GM18505 (cell line): Measurements from ENCODE around the gene SAG.
A peak's percentile ranks its signal among the peaks of the same experiment; 100 is the strongest.
"Not testable (repeated sequence)": the region's sequence is repeated elsewhere in the genome, so short reads cannot be mapped to it uniquely, and the experiment has no call there.

Source experiments
- ATAC-seq: cut with Tn5 transposase; IDR thresholded peaks from one replicate; pipeline ENCODE4 v1.9.1; 2021; ENCODE audit not compliant: unreplicated experiment
- POLR2A ChIP-seq: IDR thresholded peaks from 4 replicates; pipeline ENCODE4 v1.6.1; 2011; ENCODE audit warnings: borderline replicate concordance; ENCODE audit not compliant: insufficient read depth, insufficient read length; ENCODE audit errors: extremely low read depth

Gene SAG

DNA sequence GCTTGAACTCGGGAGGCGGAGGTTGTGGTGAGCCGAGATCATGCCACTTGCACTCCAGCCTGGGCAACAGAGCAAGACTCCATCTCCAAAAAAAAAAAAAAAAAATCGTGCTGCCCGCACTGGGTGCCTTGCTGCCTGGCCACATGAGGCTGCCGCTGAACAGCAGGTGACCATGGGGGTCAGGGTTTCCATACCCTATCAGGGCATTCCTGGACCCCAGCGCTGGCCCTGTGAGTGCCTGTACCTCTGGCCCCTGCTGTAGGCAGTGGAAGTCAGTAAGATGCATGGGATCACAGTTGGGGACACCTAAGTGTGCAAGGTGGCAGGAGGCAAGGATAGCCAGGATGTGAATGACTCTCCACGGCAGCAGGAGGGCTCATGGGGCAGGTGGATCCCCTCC, 18.9 kb downstream of the SAG start:
- no peak for ATAC-seq
- TF ChIP-seq POLR2A = no peak

- no peak for TF ChIP-seq POLR2A
- no peak for ATAC-seq
Measured at GRCh38 chr2:233328922-233329321, 21.3 kb downstream of the SAG start.

DNA sequence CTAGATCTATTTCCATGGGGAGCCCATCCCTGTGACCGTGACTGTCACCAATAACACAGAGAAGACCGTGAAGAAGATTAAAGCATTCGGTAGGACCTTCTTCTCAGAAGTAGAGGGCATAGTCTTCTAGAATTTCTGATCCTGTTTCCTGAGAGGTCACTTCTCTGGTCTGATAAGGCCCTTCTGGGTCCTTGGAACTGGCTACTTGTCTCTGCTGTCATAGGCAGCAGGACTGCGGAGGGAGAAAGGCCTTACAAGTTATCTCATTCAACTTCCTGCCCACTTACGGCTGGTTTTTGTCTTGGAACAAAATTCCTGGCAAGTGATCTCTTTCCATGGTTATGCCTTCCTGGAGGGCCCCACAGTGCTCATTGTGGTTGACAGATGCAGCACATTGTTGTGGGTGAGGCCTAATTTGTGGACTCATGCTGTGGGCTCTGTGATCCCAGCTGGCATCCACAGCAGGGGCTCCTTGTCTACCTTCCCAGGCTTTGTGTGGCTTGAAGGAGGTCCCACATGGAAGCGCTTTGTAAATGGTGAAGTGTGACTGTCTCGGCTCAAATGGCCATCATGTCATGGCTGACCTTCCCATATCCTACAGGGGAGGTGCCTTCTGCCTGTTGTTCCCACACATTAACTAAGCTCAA, 22.0 kb downstream of the SAG start:
- no peak for ATAC-seq
- TF ChIP-seq POLR2A = no peak

DNA sequence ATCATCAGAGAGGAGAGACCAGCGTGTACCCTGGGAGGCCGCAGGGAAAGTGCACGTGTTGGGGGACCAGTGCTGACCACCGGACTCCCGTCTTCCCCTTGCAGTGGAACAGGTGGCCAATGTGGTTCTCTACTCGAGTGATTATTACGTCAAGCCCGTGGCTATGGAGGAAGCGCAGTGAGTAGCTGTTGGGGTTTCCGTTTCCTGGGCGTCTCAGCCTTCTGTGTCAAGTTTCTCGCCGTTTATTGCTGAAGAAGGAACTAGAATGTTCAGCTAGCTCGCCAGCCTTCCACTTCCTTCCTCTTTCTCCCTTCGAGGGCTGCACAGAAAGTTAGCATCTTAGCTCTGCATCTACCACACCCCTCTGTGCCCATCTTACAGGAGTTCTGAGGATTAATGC, 23.9 kb downstream of the SAG start:
- TF ChIP-seq POLR2A = peak; percentile 55
- peak; percentile 85 for ATAC-seq

- no peak for TF ChIP-seq POLR2A
- ATAC-seq = no peak
Measured at GRCh38 chr2:233332125-233332524, 24.5 kb downstream of the SAG start.

- TF ChIP-seq POLR2A = no peak
- ATAC-seq = no peak
Measured at GRCh38 chr2:233334915-233335314, 27.3 kb downstream of the SAG start.

GRCh38 chr2:233336091-233336490, 28.5 kb downstream of the SAG start:
- not testable (repeated sequence) for ATAC-seq

GRCh38 chr2:233336541-233336940, 28.9 kb downstream of the SAG start:
- no peak for TF ChIP-seq POLR2A
- ATAC-seq = no peak

GRCh38 chr2:233338046-233338445, 30.4 kb downstream of the SAG start:
- no peak for TF ChIP-seq POLR2A

DNA sequence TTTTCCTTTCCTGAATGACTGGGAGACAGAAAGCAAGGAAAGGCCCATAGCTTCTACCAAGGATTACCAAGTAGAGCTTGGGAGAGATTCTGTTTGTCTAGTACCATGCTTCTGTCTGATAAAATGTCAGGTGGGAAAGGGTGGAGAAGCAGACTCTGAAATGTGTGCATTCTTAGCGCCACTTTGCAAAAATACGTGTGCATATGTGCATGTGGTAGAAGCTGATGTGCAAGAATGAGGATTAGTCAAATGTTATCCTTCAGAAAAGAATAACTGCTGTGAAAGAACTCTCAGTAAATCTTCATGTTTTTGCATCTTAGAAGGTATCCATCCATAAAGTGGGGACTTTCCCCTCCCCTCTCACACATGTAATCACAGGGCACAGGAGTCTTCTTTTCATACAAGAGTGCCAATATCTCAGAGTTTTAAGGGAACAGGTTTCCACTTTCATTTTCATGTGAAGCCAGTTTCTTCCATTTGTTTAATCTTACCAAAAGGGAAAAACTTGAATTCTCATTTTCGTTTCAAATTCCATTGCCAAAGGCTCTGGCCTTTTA, 31.3 kb downstream of the SAG start:
- no peak for TF ChIP-seq POLR2A
- ATAC-seq = no peak

More at GRCh38 chr2:233338046-233338445, 30.4 kb downstream of the SAG start:
- ATAC-seq = no peak

- TF ChIP-seq POLR2A = no peak
- no peak for ATAC-seq
Measured at GRCh38 chr2:233339427-233339826, 31.8 kb downstream of the SAG start.

DNA sequence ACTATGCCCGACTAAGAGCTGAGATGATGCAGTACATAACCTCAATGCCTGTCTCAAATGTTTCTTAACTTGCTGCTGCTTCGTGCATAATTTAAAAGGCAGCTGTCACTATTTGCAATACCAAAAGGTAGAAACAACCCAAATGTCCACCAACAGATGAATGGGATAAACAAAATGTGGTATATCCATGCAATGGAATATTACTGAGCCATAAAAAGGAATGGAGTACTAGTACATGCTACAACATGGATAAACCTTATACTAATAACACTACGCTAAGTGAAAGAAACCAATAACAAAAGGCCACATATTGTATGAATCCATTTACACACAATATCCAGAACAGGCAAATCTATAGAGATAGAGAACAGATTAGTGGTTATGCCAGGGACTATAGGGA, 33.7 kb downstream of the SAG start:
- TF ChIP-seq POLR2A = no peak
- ATAC-seq = no peak

GRCh38 chr2:233342301-233342700, 34.7 kb downstream of the SAG start:
- no peak for ATAC-seq
- TF ChIP-seq POLR2A = no peak

DNA sequence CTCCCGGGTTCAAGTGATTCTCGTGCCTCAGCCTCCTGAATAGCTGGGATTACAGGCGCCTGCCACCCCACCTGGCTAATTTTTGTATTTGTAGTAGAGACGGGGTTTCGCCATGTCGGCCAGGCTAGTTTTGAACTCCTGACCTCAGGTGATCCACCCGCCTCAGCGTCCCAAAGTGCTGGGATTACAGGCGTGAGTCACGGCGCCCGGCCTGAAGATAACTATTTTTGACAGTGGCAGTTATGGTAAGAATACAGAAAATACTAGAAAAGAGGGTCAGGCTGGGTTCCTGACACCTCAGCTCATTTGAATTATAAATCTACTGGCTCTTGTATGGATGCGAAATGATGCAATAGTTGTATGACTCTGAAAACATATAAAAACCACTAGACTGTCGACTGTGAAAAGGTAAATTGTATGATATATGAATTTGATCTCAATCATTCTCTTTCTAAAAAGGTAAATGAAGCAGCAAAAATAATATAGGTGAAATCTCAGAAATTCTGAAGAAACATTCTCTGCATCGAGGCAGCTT, 35.6 kb downstream of the SAG start:
- no peak for ATAC-seq
- no peak for TF ChIP-seq POLR2A
